ENCODE results near the gene GUCY1B1. TPM values are rescaled to one million over a fixed set of nuclear protein-coding genes. Genes with fewer than 3 reads are reported as not detected.

GUCY1B1 gene
- total RNA-seq, 3 donors from 2014 or later: 5.4 to 18.0 (median 11.9) TPM

- H3K36me3 ChIP-seq: no peaks in the 10 kb centered on the region
Measured at GRCh38 chr4:155799116-155799793, 40.4 kb downstream of the GUCY1B1 start.

GRCh38 chr4:155799794-155800123 lies 40.9 kb downstream of the GUCY1B1 start:
- no peak overlapping the region for H3K4me3 ChIP-seq

More at GRCh38 chr4:155799116-155799793, 40.4 kb downstream of the GUCY1B1 start:
- intact Hi-C loops (cut with DNase I; ENCODE audit: low total_unique reads): loop anchor here (5.0 to 10.0 kb wide), 2 partner anchors 354 to 1518 kb away; no protein-coding TSS in a partner anchor
- no peak for DNase-seq (ENCODE audit: low spot score in 2 of 2)
- Histone ChIP-seq H3K9me3 (no peaks in the 10 kb centered on the region), H3K4me1 (no peaks in the 10 kb centered on the region), H3K27me3 (no peaks in the 10 kb centered on the region), H3K27ac (no peak overlapping the region), H3K4me3 (no peak overlapping the region)
- TF ChIP-seq CTCF (IDR thresholded peaks at IDR 0.05) (no peak), POLR2AphosphoS5 (IDR thresholded peaks at IDR 0.05) (no peak), POLR2A (IDR thresholded peaks at IDR 0.05) (no peak)

GRCh38 chr4:155800685-155801343 lies 42.0 kb downstream of the GUCY1B1 start:
- no peak for DNase-seq (ENCODE audit: low spot score in 2 of 2)
- no peak overlapping the region for H3K27ac ChIP-seq
- intact Hi-C loops (cut with DNase I; ENCODE audit: low total_unique reads): no loop called here
- no peaks in the 10 kb centered on the region for H3K36me3 ChIP-seq
- TF ChIP-seq POLR2A (IDR thresholded peaks at IDR 0.05): no peak
- TF ChIP-seq POLR2AphosphoS5 (IDR thresholded peaks at IDR 0.05): no peak
- TF ChIP-seq CTCF (IDR thresholded peaks at IDR 0.05): no peak
- no peaks in the 10 kb centered on the region for H3K9me3 ChIP-seq
- no peaks in the 10 kb centered on the region for H3K27me3 ChIP-seq
- H3K4me1 ChIP-seq: no peaks in the 10 kb centered on the region
- H3K4me3 ChIP-seq: no peak overlapping the region

More at GRCh38 chr4:155799794-155800123, 40.9 kb downstream of the GUCY1B1 start:
- TF ChIP-seq POLR2A (IDR thresholded peaks at IDR 0.05): no peak
- no peak for TF ChIP-seq CTCF (IDR thresholded peaks at IDR 0.05)
- TF ChIP-seq POLR2AphosphoS5 (IDR thresholded peaks at IDR 0.05): no peak
- no peak for DNase-seq (ENCODE audit: low spot score in 2 of 2)
- H3K9me3 ChIP-seq: no peaks in the 10 kb centered on the region
- H3K27me3 ChIP-seq: no peaks in the 10 kb centered on the region
- intact Hi-C loops (cut with DNase I; ENCODE audit: low total_unique reads): loop anchor here (5.0 to 10.0 kb wide), 2 partner anchors 355 to 1518 kb away; no protein-coding TSS in a partner anchor
- no peaks in the 10 kb centered on the region for H3K36me3 ChIP-seq
- no peak overlapping the region for H3K27ac ChIP-seq
- H3K4me1 ChIP-seq: no peaks in the 10 kb centered on the region

GRCh38 chr4:155802190-155802959 lies 43.6 kb downstream of the GUCY1B1 start:
- Histone ChIP-seq H3K27me3 (no peaks in the 10 kb centered on the region), H3K4me1 (no peaks in the 10 kb centered on the region), H3K36me3 (no peaks in the 10 kb centered on the region), H3K4me3 (no peak overlapping the region), H3K27ac (no peak overlapping the region), H3K9me3 (no peaks in the 10 kb centered on the region)
- no peak for DNase-seq (ENCODE audit: low spot score in 2 of 2)
- TF ChIP-seq POLR2AphosphoS5 (IDR thresholded peaks at IDR 0.05): no peak
- TF ChIP-seq CTCF (IDR thresholded peaks at IDR 0.05): no peak
- no peak for TF ChIP-seq POLR2A (IDR thresholded peaks at IDR 0.05)
- intact Hi-C loops (cut with DNase I; ENCODE audit: low total_unique reads): no loop called here
